ENCODE data around the gene TRIM29. TPM values are rescaled to one million over a fixed set of nuclear protein-coding genes. Genes with fewer than 3 reads are reported as not detected.

The TRIM29 gene
- total RNA-seq, 2 donors from 2014 or later, result 0.26 to 6.3 TPM

DNA sequence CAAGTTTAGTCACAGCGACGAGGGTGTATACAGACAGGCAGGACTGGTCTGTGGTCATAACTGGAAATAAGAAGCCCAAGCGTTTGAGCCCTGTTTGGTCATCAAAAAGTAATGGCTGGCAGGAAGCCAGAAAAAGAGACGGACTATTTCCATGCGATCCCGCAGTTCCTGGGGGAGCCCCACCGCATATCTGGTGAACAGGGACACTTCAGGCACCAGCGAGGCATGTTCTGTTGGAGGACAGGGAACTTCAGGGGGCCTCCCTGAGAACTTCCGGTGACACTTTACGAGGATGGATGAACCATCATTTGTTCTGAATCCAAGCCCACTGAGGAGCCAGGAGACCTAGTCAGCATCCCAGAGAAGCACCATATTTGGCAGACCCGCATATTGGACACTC is 29.7 kb upstream of the TRIM29 start:
- no peak for DNase-seq
- WGBS, 2 donors, result 77 to 83% methylated on average over 11 of the region's 11 CpGs
- Histone ChIP-seq H3K27ac (no peak overlapping the region), H3K9me3 (no peaks in the 10 kb centered on the region), H3K4me3 (no peak overlapping the region), H3K36me3 (replicated peaks in 1 of 2; ENCODE audit: insufficient read depth in 1 of 2, low read depth in 2 of 2) (no peaks in the 10 kb centered on the region), H3K27me3 (no peaks in the 10 kb centered on the region), H3K4me1 (peaks cover 19% of the 10 kb centered on the region)
- no peak for TF ChIP-seq POLR2A (IDR thresholded peaks at IDR 0.05)
- TF ChIP-seq, protein P1, sequence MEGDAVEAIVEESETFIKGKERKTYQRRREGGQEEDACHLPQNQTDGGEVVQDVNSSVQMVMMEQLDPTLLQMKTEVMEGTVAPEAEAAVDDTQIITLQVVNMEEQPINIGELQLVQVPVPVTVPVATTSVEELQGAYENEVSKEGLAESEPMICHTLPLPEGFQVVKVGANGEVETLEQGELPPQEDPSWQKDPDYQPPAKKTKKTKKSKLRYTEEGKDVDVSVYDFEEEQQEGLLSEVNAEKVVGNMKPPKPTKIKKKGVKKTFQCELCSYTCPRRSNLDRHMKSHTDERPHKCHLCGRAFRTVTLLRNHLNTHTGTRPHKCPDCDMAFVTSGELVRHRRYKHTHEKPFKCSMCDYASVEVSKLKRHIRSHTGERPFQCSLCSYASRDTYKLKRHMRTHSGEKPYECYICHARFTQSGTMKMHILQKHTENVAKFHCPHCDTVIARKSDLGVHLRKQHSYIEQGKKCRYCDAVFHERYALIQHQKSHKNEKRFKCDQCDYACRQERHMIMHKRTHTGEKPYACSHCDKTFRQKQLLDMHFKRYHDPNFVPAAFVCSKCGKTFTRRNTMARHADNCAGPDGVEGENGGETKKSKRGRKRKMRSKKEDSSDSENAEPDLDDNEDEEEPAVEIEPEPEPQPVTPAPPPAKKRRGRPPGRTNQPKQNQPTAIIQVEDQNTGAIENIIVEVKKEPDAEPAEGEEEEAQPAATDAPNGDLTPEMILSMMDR (IDR thresholded peaks at IDR 0.05), result no peak
- intact Hi-C loops (cut with DNase I), result no loop called here
- ATAC-seq, result no peak

DNA sequence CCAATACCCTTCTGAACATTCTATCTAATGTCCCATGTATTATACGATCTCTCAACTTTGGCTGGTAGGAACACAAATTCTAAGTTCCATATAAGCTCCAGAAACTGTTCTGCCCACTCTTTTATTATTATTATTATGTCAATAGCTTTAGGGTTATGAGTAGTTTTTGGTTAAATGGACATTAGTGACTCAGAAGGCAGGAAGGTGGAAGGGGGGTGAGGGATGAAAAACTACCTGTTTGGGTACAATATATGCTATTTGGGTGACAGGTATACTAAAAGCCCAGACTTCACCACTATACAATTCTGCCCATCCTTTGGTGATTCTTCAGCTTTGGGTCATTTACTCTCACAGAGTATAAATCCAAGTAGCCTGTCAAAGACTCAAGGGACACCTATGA is 22.5 kb upstream of the TRIM29 start:
- intact Hi-C loops (cut with DNase I), result no loop called here
- no peaks in the 10 kb centered on the region for H3K36me3 ChIP-seq (replicated peaks in 1 of 2; ENCODE audit: insufficient read depth in 1 of 2, low read depth in 2 of 2)
- DNase-seq (no peak), ATAC-seq (no peak)
- H3K9me3 ChIP-seq, result no peaks in the 10 kb centered on the region
- WGBS, 2 donors, result 56 to 73% methylated on average over 1 of the region's 1 CpG
- TF ChIP-seq POLR2A (IDR thresholded peaks at IDR 0.05), result no peak
- TF ChIP-seq, protein P1 (IDR thresholded peaks at IDR 0.05), result no peak
- H3K27me3 ChIP-seq, result no peaks in the 10 kb centered on the region
- no peak overlapping the region for H3K4me3 ChIP-seq
- no peak overlapping the region for H3K27ac ChIP-seq
- H3K4me1 ChIP-seq, result no peaks in the 10 kb centered on the region

DNA sequence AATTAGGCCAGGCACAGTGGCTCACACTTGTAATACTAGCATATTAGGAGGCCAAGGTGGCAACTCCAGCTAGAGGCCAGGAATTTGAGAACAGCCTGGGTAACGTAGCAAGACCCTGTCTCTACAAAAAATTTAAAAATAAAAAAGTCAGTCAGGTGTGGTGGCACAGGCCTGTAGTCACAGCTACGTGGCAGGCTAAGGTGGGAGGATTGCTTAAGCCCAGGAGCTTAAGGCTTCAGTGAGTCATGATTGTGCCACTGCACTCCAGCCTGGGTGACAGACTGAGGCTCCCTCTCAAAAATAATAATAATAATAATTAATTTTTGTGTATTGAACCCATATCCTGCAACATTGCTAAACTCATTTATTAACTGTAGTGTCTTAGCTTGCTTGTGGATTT is 15.3 kb upstream of the TRIM29 start:
- Histone ChIP-seq H3K9me3 (no peaks in the 10 kb centered on the region), H3K4me1 (no peaks in the 10 kb centered on the region), H3K36me3 (replicated peaks in 1 of 2; ENCODE audit: insufficient read depth in 1 of 2, low read depth in 2 of 2) (no peaks in the 10 kb centered on the region), H3K4me3 (no peak overlapping the region), H3K27ac (no peak overlapping the region), H3K27me3 (peaks cover 0 to 1% of the 10 kb centered on the region in 2 donors)
- TF ChIP-seq, protein P1 (IDR thresholded peaks at IDR 0.05), result no peak
- no peak for TF ChIP-seq POLR2A (IDR thresholded peaks at IDR 0.05)
- DNase-seq (no peak), ATAC-seq (no peak)
- 88 to 89% methylated on average over 2 of the region's 2 CpGs for WGBS, 2 donors
- intact Hi-C loops (cut with DNase I), result no loop called here

DNA sequence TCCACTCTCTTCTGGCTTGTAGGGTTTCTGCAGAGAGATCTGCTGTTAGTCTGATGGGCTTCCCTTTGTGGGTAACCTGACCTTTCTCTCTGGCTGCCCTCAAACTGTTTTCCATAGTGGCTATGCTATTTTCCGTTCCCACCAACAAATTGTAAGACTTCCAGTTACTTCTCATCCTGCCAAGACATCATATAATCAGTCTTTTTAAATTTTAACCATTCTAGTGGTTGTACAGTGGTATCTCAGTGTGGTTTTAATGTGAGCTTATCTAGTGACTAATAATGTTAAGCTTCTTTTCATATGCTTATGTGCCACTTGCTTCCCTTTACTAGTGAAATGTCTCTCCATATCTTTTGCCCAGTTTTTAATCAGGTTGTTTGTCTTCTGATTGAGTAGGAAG is 13.6 kb upstream of the TRIM29 start:
- H3K4me3 ChIP-seq, result no peak overlapping the region
- no peak for ATAC-seq
- intact Hi-C loops (cut with DNase I), result no loop called here
- H3K36me3 ChIP-seq (replicated peaks in 1 of 2; ENCODE audit: insufficient read depth in 1 of 2, low read depth in 2 of 2), result no peaks in the 10 kb centered on the region
- no peak for TF ChIP-seq POLR2A (IDR thresholded peaks at IDR 0.05)
- TF ChIP-seq, protein P1 (IDR thresholded peaks at IDR 0.05), result no peak
- 82 to 85% methylated on average over 1 of the region's 1 CpG for WGBS, 2 donors
- H3K27ac ChIP-seq, result no peak overlapping the region
- no peak for DNase-seq
- peaks cover 0 to 6% of the 10 kb centered on the region in 2 donors for H3K27me3 ChIP-seq
- no peaks in the 10 kb centered on the region for H3K9me3 ChIP-seq
- no peaks in the 10 kb centered on the region for H3K4me1 ChIP-seq

DNA sequence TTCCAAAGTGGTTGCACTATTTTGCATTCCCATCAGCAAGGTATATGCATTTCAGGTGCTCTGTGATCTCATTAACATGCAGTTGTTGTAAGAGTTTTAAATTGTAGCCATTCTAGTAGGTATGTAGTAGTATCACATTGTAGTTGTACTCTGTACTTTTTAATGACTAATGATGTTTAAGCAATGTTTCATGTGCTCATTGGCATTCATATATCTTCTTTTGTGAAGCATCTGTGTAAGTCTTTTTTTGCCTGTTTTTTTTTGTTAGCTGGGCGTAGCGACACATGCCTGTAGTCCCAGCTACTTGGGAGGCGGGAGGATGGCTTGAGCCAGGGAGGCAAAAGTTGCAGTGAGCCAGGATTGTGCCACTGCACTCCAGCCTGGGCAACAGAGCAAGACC is 11.3 kb upstream of the TRIM29 start:
- H3K36me3 ChIP-seq (replicated peaks in 1 of 2; ENCODE audit: insufficient read depth in 1 of 2, low read depth in 2 of 2), result no peaks in the 10 kb centered on the region
- WGBS, 2 donors, result 78 to 82% methylated on average over 3 of the region's 3 CpGs
- no peaks in the 10 kb centered on the region for H3K9me3 ChIP-seq
- H3K4me1 ChIP-seq, result no peaks in the 10 kb centered on the region
- ATAC-seq (no peak), DNase-seq (no peak)
- TF ChIP-seq, protein P1 (IDR thresholded peaks at IDR 0.05), result no peak
- TF ChIP-seq POLR2A (IDR thresholded peaks at IDR 0.05), result no peak
- no peak overlapping the region for H3K27ac ChIP-seq
- no peak overlapping the region for H3K4me3 ChIP-seq
- intact Hi-C loops (cut with DNase I), result no loop called here
- peaks cover 0 to 6% of the 10 kb centered on the region in 2 donors for H3K27me3 ChIP-seq
